ENCODE measurements around the gene WNK4.

The WNK4 gene

DNA sequence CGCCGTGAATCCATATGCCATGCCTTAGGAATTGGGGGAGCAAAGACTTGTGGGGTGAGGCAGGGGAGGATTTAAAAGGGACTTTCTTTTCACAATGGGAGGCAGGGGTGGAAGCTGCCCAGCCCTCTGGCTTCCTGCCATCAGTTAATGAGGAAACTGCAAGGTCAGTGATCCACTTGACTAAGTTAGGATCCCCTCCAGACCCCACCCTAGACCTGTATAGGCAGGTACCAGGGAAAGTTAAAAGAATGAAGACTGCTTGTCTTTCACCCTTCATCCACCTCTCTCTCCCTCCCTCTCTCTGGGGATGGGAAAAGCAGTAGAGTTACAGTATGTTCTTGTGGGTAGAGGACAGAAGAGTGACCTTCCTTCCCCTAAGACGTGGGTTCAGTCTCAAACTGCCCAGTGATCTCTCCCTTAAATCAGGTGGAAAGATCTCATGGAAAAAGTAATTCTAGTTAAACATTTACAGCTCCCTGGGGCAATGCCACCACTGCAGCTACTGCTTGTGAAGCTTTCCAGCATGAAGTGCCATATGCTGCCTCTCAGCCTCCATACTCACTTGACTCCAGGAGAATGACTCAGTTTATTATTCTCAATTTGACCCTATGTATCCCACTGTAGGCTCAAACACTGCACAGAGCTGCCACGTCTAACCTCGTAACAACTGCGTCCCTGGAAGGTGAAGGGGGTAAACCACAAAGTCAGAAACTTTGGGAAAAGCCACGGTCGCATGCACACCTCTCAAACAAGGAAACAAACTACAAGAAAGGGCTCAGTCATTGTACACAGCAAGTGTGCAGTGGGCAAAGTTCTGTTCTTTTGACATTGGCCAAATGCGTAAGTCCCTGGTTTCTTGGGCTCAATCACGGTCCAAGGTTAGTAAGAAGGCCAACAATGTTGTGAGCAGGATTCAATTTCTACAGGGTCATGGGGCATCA is 16.9 kb downstream of the WNK4 start:
- no peak for TF ChIP-seq CSDC2 (CRISPR knock-in tag; IDR thresholded peaks at IDR 0.05)
- no peak for TF ChIP-seq ESRRG (CRISPR knock-in tag; IDR thresholded peaks at IDR 0.05)
- no peak for TF ChIP-seq PPARA (CRISPR knock-in tag; IDR thresholded peaks at IDR 0.05; ENCODE audit: borderline replicate concordance)
- TF ChIP-seq ZFP30 (CRISPR knock-in tag; IDR thresholded peaks at IDR 0.05), result no peak
- TF ChIP-seq, protein P1, sequence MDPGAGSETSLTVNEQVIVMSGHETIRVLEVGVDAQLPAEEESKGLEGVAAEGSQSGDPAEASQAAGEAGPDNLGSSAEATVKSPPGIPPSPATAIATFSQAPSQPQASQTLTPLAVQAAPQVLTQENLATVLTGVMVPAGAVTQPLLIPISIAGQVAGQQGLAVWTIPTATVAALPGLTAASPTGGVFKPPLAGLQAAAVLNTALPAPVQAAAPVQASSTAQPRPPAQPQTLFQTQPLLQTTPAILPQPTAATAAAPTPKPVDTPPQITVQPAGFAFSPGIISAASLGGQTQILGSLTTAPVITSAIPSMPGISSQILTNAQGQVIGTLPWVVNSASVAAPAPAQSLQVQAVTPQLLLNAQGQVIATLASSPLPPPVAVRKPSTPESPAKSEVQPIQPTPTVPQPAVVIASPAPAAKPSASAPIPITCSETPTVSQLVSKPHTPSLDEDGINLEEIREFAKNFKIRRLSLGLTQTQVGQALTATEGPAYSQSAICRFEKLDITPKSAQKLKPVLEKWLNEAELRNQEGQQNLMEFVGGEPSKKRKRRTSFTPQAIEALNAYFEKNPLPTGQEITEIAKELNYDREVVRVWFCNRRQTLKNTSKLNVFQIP (CRISPR knock-in tag; IDR thresholded peaks at IDR 0.05; ENCODE audit: borderline replicate concordance, low read depth), result no peak
- no peak for TF ChIP-seq SNAI2 (CRISPR knock-in tag; IDR thresholded peaks at IDR 0.05)
- TF ChIP-seq, protein P2, sequence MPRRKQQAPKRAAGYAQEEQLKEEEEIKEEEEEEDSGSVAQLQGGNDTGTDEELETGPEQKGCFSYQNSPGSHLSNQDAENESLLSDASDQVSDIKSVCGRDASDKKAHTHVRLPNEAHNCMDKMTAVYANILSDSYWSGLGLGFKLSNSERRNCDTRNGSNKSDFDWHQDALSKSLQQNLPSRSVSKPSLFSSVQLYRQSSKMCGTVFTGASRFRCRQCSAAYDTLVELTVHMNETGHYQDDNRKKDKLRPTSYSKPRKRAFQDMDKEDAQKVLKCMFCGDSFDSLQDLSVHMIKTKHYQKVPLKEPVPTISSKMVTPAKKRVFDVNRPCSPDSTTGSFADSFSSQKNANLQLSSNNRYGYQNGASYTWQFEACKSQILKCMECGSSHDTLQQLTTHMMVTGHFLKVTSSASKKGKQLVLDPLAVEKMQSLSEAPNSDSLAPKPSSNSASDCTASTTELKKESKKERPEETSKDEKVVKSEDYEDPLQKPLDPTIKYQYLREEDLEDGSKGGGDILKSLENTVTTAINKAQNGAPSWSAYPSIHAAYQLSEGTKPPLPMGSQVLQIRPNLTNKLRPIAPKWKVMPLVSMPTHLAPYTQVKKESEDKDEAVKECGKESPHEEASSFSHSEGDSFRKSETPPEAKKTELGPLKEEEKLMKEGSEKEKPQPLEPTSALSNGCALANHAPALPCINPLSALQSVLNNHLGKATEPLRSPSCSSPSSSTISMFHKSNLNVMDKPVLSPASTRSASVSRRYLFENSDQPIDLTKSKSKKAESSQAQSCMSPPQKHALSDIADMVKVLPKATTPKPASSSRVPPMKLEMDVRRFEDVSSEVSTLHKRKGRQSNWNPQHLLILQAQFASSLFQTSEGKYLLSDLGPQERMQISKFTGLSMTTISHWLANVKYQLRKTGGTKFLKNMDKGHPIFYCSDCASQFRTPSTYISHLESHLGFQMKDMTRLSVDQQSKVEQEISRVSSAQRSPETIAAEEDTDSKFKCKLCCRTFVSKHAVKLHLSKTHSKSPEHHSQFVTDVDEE (CRISPR knock-in tag; IDR thresholded peaks at IDR 0.05), result no peak
- no peak for TF ChIP-seq TOX (CRISPR knock-in tag; IDR thresholded peaks at IDR 0.05; ENCODE audit: borderline replicate concordance)
- no peak for TF ChIP-seq ZNF8 (CRISPR knock-in tag; IDR thresholded peaks at IDR 0.05)
- TF ChIP-seq, protein P3, sequence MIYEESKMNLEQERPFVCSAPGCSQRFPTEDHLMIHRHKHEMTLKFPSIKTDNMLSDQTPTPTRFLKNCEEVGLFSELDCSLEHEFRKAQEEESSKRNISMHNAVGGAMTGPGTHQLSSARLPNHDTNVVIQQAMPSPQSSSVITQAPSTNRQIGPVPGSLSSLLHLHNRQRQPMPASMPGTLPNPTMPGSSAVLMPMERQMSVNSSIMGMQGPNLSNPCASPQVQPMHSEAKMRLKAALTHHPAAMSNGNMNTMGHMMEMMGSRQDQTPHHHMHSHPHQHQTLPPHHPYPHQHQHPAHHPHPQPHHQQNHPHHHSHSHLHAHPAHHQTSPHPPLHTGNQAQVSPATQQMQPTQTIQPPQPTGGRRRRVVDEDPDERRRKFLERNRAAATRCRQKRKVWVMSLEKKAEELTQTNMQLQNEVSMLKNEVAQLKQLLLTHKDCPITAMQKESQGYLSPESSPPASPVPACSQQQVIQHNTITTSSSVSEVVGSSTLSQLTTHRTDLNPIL (CRISPR knock-in tag; IDR thresholded peaks at IDR 0.05; ENCODE audit: low read depth), result no peak
- TF ChIP-seq ZC3H10 (CRISPR knock-in tag; IDR thresholded peaks at IDR 0.05), result no peak
- no peak for TF ChIP-seq GLIS3 (CRISPR knock-in tag; IDR thresholded peaks at IDR 0.05)
- no peak for TF ChIP-seq ZFP3 (CRISPR knock-in tag; IDR thresholded peaks at IDR 0.05)
- TF ChIP-seq, protein P4, sequence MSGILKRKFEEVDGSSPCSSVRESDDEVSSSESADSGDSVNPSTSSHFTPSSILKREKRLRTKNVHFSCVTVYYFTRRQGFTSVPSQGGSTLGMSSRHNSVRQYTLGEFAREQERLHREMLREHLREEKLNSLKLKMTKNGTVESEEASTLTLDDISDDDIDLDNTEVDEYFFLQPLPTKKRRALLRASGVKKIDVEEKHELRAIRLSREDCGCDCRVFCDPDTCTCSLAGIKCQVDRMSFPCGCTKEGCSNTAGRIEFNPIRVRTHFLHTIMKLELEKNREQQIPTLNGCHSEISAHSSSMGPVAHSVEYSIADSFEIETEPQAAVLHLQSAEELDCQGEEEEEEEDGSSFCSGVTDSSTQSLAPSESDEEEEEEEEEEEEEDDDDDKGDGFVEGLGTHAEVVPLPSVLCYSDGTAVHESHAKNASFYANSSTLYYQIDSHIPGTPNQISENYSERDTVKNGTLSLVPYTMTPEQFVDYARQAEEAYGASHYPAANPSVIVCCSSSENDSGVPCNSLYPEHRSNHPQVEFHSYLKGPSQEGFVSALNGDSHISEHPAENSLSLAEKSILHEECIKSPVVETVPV (CRISPR knock-in tag; IDR thresholded peaks at IDR 0.05), result no peak
- TF ChIP-seq, protein P5, sequence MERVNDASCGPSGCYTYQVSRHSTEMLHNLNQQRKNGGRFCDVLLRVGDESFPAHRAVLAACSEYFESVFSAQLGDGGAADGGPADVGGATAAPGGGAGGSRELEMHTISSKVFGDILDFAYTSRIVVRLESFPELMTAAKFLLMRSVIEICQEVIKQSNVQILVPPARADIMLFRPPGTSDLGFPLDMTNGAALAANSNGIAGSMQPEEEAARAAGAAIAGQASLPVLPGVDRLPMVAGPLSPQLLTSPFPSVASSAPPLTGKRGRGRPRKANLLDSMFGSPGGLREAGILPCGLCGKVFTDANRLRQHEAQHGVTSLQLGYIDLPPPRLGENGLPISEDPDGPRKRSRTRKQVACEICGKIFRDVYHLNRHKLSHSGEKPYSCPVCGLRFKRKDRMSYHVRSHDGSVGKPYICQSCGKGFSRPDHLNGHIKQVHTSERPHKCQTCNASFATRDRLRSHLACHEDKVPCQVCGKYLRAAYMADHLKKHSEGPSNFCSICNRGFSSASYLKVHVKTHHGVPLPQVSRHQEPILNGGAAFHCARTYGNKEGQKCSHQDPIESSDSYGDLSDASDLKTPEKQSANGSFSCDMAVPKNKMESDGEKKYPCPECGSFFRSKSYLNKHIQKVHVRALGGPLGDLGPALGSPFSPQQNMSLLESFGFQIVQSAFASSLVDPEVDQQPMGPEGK (CRISPR knock-in tag; IDR thresholded peaks at IDR 0.05; ENCODE audit: borderline replicate concordance), result no peak
- TF ChIP-seq BACH2 (CRISPR knock-in tag; IDR thresholded peaks at IDR 0.05; ENCODE audit: borderline replicate concordance), result no peak
- no peak for TF ChIP-seq ZNF565 (CRISPR knock-in tag; conservative IDR thresholded peaks at IDR 0.05; ENCODE audit: low read depth)
- TF ChIP-seq OSR1 (CRISPR knock-in tag; IDR thresholded peaks at IDR 0.05), result no peak
- ATAC-seq, result no peak

DNA sequence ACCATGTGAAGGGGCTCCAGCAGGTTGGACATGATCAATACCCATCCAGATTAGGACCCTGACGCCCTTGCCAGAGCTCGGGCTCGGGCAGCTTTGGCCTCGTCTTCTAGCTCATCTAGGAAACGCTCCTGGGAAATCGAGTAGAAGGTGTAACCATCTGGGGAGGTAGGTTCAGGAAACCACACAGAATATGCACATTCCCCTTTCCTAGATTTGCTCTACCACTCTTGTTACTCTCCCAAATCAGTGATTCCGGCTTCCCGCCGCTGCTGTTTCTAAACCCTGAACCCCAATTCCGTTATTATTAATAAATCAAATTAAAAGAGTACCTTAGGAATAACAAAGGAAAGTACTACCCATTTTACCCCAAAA is 17.6 kb downstream of the WNK4 start:
- ATAC-seq, result no peak
- TF ChIP-seq RARB (CRISPR knock-in tag; IDR thresholded peaks at IDR 0.05) (no peak), GLIS3 (CRISPR knock-in tag; IDR thresholded peaks at IDR 0.05) (no peak), SNAI2 (CRISPR knock-in tag; IDR thresholded peaks at IDR 0.05) (no peak), ISL1 (CRISPR knock-in tag; IDR thresholded peaks at IDR 0.05) (no peak), ARNTL (CRISPR knock-in tag; IDR thresholded peaks at IDR 0.05; ENCODE audit: borderline replicate concordance, low read depth) (no peak), ZNF70 (CRISPR knock-in tag; IDR thresholded peaks at IDR 0.05) (no peak), CSDC2 (CRISPR knock-in tag; IDR thresholded peaks at IDR 0.05) (no peak)
- TF ChIP-seq, protein P2 (CRISPR knock-in tag; IDR thresholded peaks at IDR 0.05), result no peak
- TF ChIP-seq, protein P5 (CRISPR knock-in tag; IDR thresholded peaks at IDR 0.05; ENCODE audit: borderline replicate concordance), result no peak
- TF ChIP-seq, protein P4 (CRISPR knock-in tag; IDR thresholded peaks at IDR 0.05), result no peak
